ENCODE measurements around the gene SERPINA10.

- TF ChIP-seq RELA (CRISPR knock-in tag; IDR thresholded peaks at IDR 0.05; ENCODE audit: borderline replicate concordance) (no peak), ESRRA (CRISPR knock-in tag; IDR thresholded peaks at IDR 0.05; ENCODE audit: borderline replicate concordance) (no peak), ATF2 (CRISPR knock-in tag; IDR thresholded peaks at IDR 0.05; ENCODE audit: borderline replicate concordance, low read depth) (no peak), CTCF (IDR thresholded peaks at IDR 0.05) (no peak), PRDM15 (CRISPR knock-in tag; IDR thresholded peaks at IDR 0.05) (no peak), MAX (CRISPR knock-in tag; IDR thresholded peaks at IDR 0.05) (no peak), IRF2 (CRISPR knock-in tag; IDR thresholded peaks at IDR 0.05; ENCODE audit: borderline replicate concordance, low read depth) (no peak), FOXK1 (CRISPR knock-in tag; IDR thresholded peaks at IDR 0.05) (no peak), NFYB (CRISPR knock-in tag; conservative IDR thresholded peaks at IDR 0.05; ENCODE audit: low read depth) (no peak), HMGA2 (CRISPR knock-in tag; IDR thresholded peaks at IDR 0.05) (no peak)
- TF ChIP-seq, protein P1, sequence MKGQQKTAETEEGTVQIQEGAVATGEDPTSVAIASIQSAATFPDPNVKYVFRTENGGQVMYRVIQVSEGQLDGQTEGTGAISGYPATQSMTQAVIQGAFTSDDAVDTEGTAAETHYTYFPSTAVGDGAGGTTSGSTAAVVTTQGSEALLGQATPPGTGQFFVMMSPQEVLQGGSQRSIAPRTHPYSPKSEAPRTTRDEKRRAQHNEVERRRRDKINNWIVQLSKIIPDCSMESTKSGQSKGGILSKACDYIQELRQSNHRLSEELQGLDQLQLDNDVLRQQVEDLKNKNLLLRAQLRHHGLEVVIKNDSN (CRISPR knock-in tag; IDR thresholded peaks at IDR 0.05) = no peak
Observed at GRCh38 chr14:94342334-94342934, 49.4 kb upstream of the SERPINA10 start.
